ENCODE data around the gene LPAR1.

- TF ChIP-seq CTCF (IDR thresholded peaks at IDR 0.05; ENCODE audit: low read length) (no peak), EZH2phosphoT487 (IDR thresholded peaks at IDR 0.05; ENCODE audit: low read length) (no peak)
Observed at GRCh38 chr9:111063332-111063731, 25.1 kb upstream of the LPAR1 start.

All from MM.1S (cell line).